Measurements from ENCODE around the gene HACL1. TPM values are rescaled to one million over a fixed set of nuclear protein-coding genes. Genes with fewer than 3 reads are reported as not detected.
"Not testable (repeated sequence)": the region's sequence is repeated elsewhere in the genome, so short reads cannot be mapped to it uniquely, and the experiment has no call there.

The HACL1 gene
- total RNA-seq, 2 experiments from 2014 or later = 22.3 to 23.2 TPM

DNA sequence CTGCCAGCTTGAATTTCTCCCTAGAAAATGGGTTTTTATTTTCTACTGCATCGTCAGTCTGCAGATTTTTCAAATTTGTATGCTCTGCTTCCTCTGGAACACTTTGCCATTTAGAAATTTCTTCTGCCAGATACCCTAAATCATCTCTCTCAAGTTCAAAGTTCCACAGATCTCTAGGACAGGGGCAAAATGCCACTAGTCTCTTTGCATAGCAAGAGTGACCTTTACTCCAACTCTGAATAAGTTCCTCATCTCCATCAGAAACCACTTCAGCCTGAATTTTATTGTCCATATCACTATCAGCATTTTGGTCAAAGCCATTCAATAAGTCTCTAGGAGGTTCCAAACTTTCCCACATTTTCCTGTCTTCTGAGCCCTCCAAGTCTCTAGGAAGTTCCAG is 3.2 kb upstream of the HACL1 start:
- H3K36me3 Mint-ChIP-seq (ENCODE audit: low read depth) = peaks cover 17% of the 10 kb centered on the region
- H3K4me3 Mint-ChIP-seq; H3K27me3 Mint-ChIP-seq; DNase-seq; POLR2A ChIA-PET; H3K27ac Mint-ChIP-seq; ATAC-seq; H3K9me3 Mint-ChIP-seq (ENCODE audit: low read depth): not testable (repeated sequence)
- peaks cover 29% of the 10 kb centered on the region for H3K4me1 Mint-ChIP-seq
- CTCF ChIA-PET = interaction anchor here (1.1 kb wide), 1 partner anchor 337 kb away, joined by 3 read pairs; no protein-coding TSS in a partner anchor
- intact Hi-C loops (cut with DNase I, micrococcal nuclease) = loop anchor here in 1 of 2 experiments (5.0 kb wide), 2 partner anchors 397 to 908 kb away; partner anchors contain the start of genes CAPN7 and RFTN1

DNA sequence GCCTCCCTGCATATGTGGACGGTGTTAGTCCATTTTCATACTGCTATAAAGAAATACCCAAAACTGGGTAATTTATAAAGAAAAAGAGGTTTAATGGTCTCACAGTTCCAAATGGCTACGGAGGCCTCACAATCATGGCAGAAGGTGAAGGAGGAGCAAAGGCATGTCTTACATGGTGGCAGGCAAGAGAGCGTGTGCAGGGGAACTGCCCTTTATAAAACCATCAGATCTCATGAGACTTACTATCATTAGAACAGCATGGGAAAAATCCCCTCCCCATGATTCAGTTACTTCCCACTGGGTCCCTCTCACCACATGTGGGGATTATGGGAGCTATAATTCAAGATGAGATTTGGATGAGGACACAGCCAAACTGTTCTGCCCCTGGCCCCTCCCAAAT is 1.4 kb upstream of the HACL1 start:
- H3K9me3 Mint-ChIP-seq (ENCODE audit: low read depth); CTCF ChIA-PET; H3K27me3 Mint-ChIP-seq; DNase-seq; ATAC-seq; POLR2A ChIA-PET: not testable (repeated sequence)
- intact Hi-C loops (cut with DNase I, micrococcal nuclease) = loop anchor here in 1 of 2 experiments (5.0 kb wide), 2 partner anchors 396 to 909 kb away; partner anchors contain the start of genes CAPN7 and RFTN1
- peaks cover 40% of the 10 kb centered on the region for H3K4me1 Mint-ChIP-seq
- H3K27ac Mint-ChIP-seq = peak overlapping the region; percentile 98
- peak overlapping the region; percentile 100 for H3K4me3 Mint-ChIP-seq
- H3K36me3 Mint-ChIP-seq (ENCODE audit: low read depth) = peaks cover 26% of the 10 kb centered on the region

DNA sequence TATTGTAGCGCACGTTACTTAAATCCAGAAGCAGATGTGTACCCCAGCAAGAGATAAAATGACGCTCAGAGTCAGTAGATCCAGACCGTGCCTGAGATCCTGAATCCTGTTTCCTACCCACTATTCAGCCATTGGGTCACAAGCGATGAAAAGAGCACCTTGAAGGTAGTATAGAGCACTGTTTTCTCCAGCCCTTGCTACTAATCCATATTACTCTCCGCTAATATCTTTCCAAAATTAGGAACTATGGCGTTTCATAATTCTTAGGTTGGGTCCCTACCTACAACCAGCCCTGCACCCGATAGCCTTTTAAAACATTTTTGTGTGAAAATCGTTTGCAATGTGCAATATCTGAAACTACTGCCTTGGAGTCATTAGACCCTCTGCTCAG is 772 bp upstream of the HACL1 start:
- ATAC-seq (peak; percentile 1), DNase-seq (no peak)
- ChIA-PET CTCF (interaction anchor here (0.6 kb wide), 2 partner anchors 382 to 1284 kb away, joined by 3 read pairs; no protein-coding TSS in a partner anchor), POLR2A (interaction anchor here (0.5 to 1.7 kb wide), 4 partner anchors 13 to 396 kb away, joined by 3 to 5 read pairs (median 4); partner anchors contain the start of gene CAPN7)
- peaks cover 2% of the 10 kb centered on the region for H3K9me3 Mint-ChIP-seq (ENCODE audit: low read depth)
- H3K27ac Mint-ChIP-seq = peak overlapping the region; percentile 98
- intact Hi-C loops (cut with DNase I, micrococcal nuclease) = loop anchor here in 1 of 2 experiments (5.0 kb wide), 2 partner anchors 395 to 910 kb away; partner anchors contain the start of genes CAPN7 and RFTN1
- peaks cover 31% of the 10 kb centered on the region for H3K36me3 Mint-ChIP-seq (ENCODE audit: low read depth)
- peaks cover 40% of the 10 kb centered on the region for H3K4me1 Mint-ChIP-seq
- peak overlapping the region; percentile 100 for H3K4me3 Mint-ChIP-seq
- H3K27me3 Mint-ChIP-seq = no peaks in the 10 kb centered on the region

DNA sequence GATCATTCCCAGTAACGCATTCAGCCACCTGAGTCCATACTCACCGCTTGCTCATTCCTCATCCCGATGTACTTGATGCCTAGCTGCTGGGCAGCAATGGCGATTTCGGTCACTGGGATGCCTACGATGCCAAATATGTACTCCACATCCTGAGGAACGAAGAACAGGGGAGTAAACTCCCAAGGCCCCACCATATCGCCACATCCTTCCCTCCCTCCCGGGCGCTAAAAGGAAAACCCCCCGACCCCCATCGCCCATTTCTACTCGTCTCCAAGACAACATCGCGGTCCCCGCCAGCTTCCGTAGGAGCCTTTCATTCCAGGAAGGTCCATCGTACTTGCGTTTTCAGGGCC is 347 bp downstream of the HACL1 start:
- Mint-ChIP-seq H3K27ac (peak overlapping the region; percentile 98), H3K27me3 (no peaks in the 10 kb centered on the region), H3K4me3 (peak overlapping the region; percentile 100), H3K4me1 (peaks cover 43% of the 10 kb centered on the region), H3K9me3 (ENCODE audit: low read depth) (peaks cover 2% of the 10 kb centered on the region), H3K36me3 (ENCODE audit: low read depth) (peaks cover 33% of the 10 kb centered on the region)
- ATAC-seq (peak; percentile 4), DNase-seq (no peak)
- intact Hi-C loops (cut with DNase I, micrococcal nuclease) = loop anchor here (1.0 to 5.0 kb wide), 11 partner anchors 173 to 1422 kb away; partner anchors contain the start of genes ANKRD28 (in 1 of the 2), CAPN7 (in 1 of the 2), EAF1 (in 1 of the 2) and LSM3 (in 1 of the 2)
- ChIA-PET POLR2A (interaction anchor here (0.6 to 1.7 kb wide), 3 partner anchors 167 to 395 kb away, joined by 3 to 4 read pairs (median 3); partner anchors contain the start of gene CAPN7), CTCF (interaction anchor here (0.7 to 1.3 kb wide), 3 partner anchors 22 to 663 kb away, joined by 3 to 5 read pairs (median 3); no protein-coding TSS in a partner anchor)

DNA sequence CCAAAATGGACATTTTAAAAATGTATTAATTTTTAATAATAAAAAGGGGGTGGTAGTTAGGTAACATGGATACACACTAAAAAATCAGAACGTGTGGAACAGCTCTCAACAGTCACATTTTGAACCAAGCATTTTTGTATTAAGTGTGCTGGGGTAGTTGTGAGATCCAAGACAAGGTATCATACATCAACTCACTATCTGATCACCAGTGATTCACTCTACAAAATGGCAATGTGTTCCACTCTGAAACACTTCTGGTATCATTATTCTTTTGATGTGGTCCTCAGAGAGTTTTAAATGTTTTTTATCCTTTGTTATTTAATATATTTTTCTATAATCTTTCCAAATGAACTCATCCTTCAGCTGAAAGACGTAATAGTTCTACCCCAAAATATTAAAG is 5.4 kb downstream of the HACL1 start:
- DNase-seq (no peak), ATAC-seq (peak; percentile 49)
- Mint-ChIP-seq H3K4me3 (no peak overlapping the region), H3K27me3 (no peaks in the 10 kb centered on the region), H3K36me3 (ENCODE audit: low read depth) (peaks cover 21% of the 10 kb centered on the region), H3K27ac (no peak overlapping the region), H3K4me1 (peaks cover 28% of the 10 kb centered on the region), H3K9me3 (ENCODE audit: low read depth) (no peaks in the 10 kb centered on the region)
- CTCF ChIA-PET = no interaction called here
- POLR2A ChIA-PET = no interaction called here
- intact Hi-C loops (cut with DNase I, micrococcal nuclease) = no loop called here

DNA sequence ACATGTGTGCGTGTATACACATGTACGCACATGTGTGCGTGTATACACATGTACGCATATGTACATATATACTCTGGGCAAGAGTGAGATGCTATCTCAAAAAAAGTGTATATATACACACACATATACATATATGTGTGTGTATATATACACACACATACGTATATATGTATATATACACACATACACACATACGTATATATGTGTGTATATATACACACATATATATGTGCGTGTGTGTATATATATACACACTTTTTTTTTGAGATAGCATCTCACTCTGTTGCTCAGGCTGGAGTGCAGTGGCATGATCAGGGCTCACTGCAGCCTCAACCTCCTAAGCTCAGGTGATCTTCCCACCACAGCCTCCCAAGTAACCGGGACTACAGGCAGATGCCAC is 8.4 kb downstream of the HACL1 start:
- peaks cover 7% of the 10 kb centered on the region for H3K4me1 Mint-ChIP-seq
- no peak overlapping the region for H3K4me3 Mint-ChIP-seq
- DNase-seq = no peak
- ATAC-seq = no peak
- intact Hi-C loops (cut with DNase I, micrococcal nuclease) = no loop called here
- ChIA-PET POLR2A (no interaction called here), CTCF (no interaction called here)
- H3K27me3 Mint-ChIP-seq = no peaks in the 10 kb centered on the region
- peaks cover 18% of the 10 kb centered on the region for H3K36me3 Mint-ChIP-seq (ENCODE audit: low read depth)
- no peaks in the 10 kb centered on the region for H3K9me3 Mint-ChIP-seq (ENCODE audit: low read depth)
- no peak overlapping the region for H3K27ac Mint-ChIP-seq

DNA sequence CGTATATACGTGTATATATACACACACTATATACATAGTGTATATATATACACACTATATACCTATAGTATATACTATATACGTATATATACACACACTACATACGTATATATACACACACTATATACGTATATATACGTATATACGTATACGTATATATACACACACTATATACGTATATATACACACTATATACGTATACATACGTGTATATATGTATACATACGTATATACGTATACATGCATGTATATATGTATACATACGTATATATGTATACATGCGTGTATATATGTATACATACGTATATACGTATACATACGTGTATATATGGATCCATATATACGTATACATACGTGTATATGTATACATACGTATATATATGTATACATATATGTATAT is 9.4 kb downstream of the HACL1 start:
- intact Hi-C loops (cut with DNase I, micrococcal nuclease) = no loop called here

DNA sequence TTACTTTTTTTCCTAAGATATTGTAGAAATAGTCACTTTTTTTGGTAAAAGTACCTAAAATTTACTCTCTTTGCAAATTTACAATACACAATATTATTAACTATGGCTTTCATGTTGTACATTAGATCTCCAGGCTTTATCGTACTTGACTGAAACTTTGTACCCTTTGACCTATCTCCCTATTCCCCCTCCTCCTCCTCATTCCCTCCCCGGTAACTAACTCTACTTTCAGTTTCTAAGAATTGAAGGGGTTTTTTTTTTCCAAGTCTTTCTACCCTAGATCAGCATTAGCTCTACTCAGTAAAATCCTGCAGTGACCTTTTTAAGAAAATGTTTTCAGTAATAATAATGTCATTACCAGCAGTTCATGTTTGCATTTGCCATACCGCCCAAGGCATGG is 10.1 kb downstream of the HACL1 start:
- ATAC-seq = no peak
- H3K4me3 Mint-ChIP-seq = no peak overlapping the region
- no peaks in the 10 kb centered on the region for H3K27me3 Mint-ChIP-seq
- no peak for DNase-seq
- H3K27ac Mint-ChIP-seq = no peak overlapping the region
- ChIA-PET POLR2A (no interaction called here), CTCF (interaction anchor here (0.8 kb wide), 1 partner anchor 183 kb away, joined by 4 read pairs; no protein-coding TSS in a partner anchor)
- no peaks in the 10 kb centered on the region for H3K9me3 Mint-ChIP-seq (ENCODE audit: low read depth)
- intact Hi-C loops (cut with DNase I, micrococcal nuclease) = no loop called here
- peaks cover 4% of the 10 kb centered on the region for H3K4me1 Mint-ChIP-seq
- peaks cover 15% of the 10 kb centered on the region for H3K36me3 Mint-ChIP-seq (ENCODE audit: low read depth)

More for the DNA sequence above, 9.4 kb downstream of the HACL1 start:
- no peak overlapping the region for H3K27ac Mint-ChIP-seq
- H3K36me3 Mint-ChIP-seq (ENCODE audit: low read depth) = peaks cover 11% of the 10 kb centered on the region
- no peaks in the 10 kb centered on the region for H3K9me3 Mint-ChIP-seq (ENCODE audit: low read depth)
- H3K4me1 Mint-ChIP-seq = peaks cover 7% of the 10 kb centered on the region
- ATAC-seq = no peak
- DNase-seq = no peak
- ChIA-PET POLR2A (no interaction called here), CTCF (no interaction called here)
- H3K4me3 Mint-ChIP-seq = no peak overlapping the region
- H3K27me3 Mint-ChIP-seq = no peaks in the 10 kb centered on the region

DNA sequence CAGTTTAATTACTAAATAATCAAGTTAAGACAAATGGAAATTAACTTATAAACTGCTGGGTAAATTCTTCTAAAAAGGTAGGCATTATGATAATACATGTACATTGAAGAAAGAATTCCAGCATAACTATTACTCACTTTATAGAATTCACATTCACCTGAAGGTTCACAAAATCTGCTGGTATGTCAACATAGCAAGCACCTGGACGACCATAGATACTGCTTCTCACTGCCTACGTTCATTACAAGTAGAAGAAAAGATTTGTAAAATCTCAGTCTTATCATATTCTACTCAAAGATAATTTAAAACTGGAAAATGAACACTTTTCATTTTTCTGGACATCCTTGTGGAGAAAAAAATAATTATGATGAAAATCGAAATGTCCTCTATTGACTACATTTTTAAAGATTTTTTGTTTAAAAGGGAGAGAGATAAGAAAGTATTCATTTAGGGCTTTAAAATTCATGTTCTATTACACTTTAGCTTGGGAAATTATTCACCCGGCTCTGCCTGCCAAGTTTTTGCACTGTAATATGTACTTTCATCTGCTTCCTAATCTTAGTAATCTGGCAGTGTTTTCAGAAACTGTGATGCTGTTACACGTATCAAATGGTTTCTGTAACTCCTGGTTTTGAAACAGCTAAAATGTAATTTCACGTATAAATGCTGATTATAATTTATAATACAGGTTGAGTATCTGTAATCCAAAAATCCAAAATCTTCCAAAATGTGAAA is 16.1 kb downstream of the HACL1 start:
- no peak overlapping the region for H3K27ac Mint-ChIP-seq
- ChIA-PET CTCF (no interaction called here), POLR2A (no interaction called here)
- no peaks in the 10 kb centered on the region for H3K27me3 Mint-ChIP-seq
- intact Hi-C loops (cut with DNase I, micrococcal nuclease) = no loop called here
- DNase-seq (no peak), ATAC-seq (no peak)
- peaks cover 29% of the 10 kb centered on the region for H3K36me3 Mint-ChIP-seq (ENCODE audit: low read depth)
- no peaks in the 10 kb centered on the region for H3K4me1 Mint-ChIP-seq
- H3K9me3 Mint-ChIP-seq (ENCODE audit: low read depth) = no peaks in the 10 kb centered on the region
- no peak overlapping the region for H3K4me3 Mint-ChIP-seq

DNA sequence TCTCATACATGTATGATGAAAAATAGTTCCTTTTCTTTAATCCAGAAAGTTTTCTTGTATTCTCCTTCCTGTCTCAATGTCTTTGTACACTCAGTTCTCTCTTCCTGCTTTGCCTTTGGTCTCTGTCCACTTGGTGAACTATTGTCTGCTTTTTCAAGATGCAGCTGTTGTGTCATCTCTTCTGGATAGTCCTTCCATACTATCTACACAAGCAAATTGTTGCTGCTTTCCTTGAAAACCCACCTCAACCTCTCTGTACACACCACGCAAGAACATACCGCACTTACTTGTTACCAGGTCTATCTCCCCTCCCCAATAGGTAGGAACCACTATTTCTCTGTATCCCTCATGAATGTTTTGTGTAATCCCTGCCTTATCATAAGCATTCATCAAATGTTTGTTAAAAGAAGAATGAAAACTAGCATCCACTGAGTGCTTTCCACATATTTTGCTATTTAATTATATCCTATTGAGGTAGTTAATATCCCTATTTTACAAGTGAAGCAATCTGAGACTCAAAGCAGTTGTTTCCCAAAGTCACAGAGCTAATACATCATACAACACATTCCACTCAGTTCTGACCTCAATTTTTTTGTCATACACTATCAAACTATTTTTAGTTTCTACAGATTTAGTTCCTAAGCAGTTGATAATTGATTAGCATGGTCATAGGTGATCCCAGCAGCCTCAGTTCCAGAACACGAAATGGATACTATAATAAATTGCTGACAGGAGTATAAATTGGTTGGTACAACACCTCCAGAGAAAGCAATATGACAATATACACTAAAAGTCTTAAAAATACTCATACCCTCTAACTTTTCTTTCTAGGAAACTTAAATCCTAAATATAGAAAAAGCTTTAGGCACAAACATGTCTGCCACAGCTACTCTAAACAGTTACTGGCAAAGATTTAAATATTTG is 19.6 kb downstream of the HACL1 start:
- CTCF ChIA-PET = no interaction called here
- H3K4me1 Mint-ChIP-seq = peaks cover 2% of the 10 kb centered on the region
- no peak for ATAC-seq
- POLR2A ChIA-PET = no interaction called here
- peaks cover 26% of the 10 kb centered on the region for H3K36me3 Mint-ChIP-seq (ENCODE audit: low read depth)
- no peak overlapping the region for H3K4me3 Mint-ChIP-seq
- no peaks in the 10 kb centered on the region for H3K27me3 Mint-ChIP-seq
- no peaks in the 10 kb centered on the region for H3K9me3 Mint-ChIP-seq (ENCODE audit: low read depth)
- H3K27ac Mint-ChIP-seq = no peak overlapping the region
- intact Hi-C loops (cut with DNase I, micrococcal nuclease) = no loop called here
- no peak for DNase-seq

DNA sequence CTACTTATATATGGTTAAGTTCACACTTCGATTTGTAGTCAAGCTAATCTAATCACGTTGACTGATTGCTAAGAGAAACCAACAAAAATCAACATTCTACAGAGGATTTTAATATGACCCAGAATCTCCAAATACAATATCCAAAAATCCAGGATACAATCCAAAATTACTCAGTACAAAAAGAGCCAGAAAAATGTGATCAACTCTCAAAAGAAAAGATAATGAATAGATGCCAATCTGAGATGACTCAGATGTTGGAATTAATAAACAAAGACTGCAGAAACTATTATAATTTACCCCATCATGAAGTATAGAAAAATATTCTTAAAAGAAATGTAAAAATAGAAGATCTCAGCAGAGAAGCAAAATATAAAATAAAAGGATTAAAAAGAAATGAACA is 22.3 kb downstream of the HACL1 start:
- peaks cover 13% of the 10 kb centered on the region for H3K36me3 Mint-ChIP-seq (ENCODE audit: low read depth)
- no peak overlapping the region for H3K4me3 Mint-ChIP-seq
- ChIA-PET POLR2A (no interaction called here), CTCF (interaction anchor here (0.7 kb wide), 1 partner anchor 1003 kb away, joined by 3 read pairs; no protein-coding TSS in a partner anchor)
- intact Hi-C loops (cut with DNase I, micrococcal nuclease) = no loop called here
- H3K9me3 Mint-ChIP-seq (ENCODE audit: low read depth) = no peaks in the 10 kb centered on the region
- H3K27ac Mint-ChIP-seq = no peak overlapping the region
- no peaks in the 10 kb centered on the region for H3K27me3 Mint-ChIP-seq
- DNase-seq = no peak
- ATAC-seq = no peak
- H3K4me1 Mint-ChIP-seq = peaks cover 5% of the 10 kb centered on the region
